Endothelial cell (in vitro differentiated cells): ENCODE measurements around the gene SPAG9. TPM values are rescaled to one million over a fixed set of nuclear protein-coding genes. Genes with fewer than 3 reads are reported as not detected.

Experiments
- DNase-seq: peaks from one replicate; pipeline ENCODE4 v3.0.0; 2021; ENCODE audit warnings: low spot score
- H3K27ac Mint-ChIP-seq: one replicate; pipeline ENCODE4 v1.8.0; 2021; ENCODE audit warnings: mixed read lengths, inconsistent platforms; ENCODE audit not compliant: unreplicated experiment
- H3K27me3 Mint-ChIP-seq: one replicate; pipeline ENCODE4 v1.8.0; 2021; ENCODE audit warnings: mild to moderate bottlenecking, moderate library complexity, mixed read lengths, inconsistent platforms; ENCODE audit not compliant: unreplicated experiment
- H3K36me3 Mint-ChIP-seq: one replicate; pipeline ENCODE4 v1.8.0; 2021; ENCODE audit warnings: mild to moderate bottlenecking, low read depth, mixed read lengths, inconsistent platforms; ENCODE audit not compliant: unreplicated experiment
- H3K4me1 Mint-ChIP-seq: one replicate; pipeline ENCODE4 v1.8.0; 2021; ENCODE audit warnings: mild to moderate bottlenecking, mixed read lengths, inconsistent platforms; ENCODE audit not compliant: unreplicated experiment
- H3K4me3 Mint-ChIP-seq: one replicate; pipeline ENCODE4 v1.8.0; 2021; ENCODE audit warnings: mild to moderate bottlenecking, mixed read lengths, inconsistent platforms; ENCODE audit not compliant: unreplicated experiment
- H3K9me3 Mint-ChIP-seq: one replicate; pipeline ENCODE4 v1.8.0; 2021; ENCODE audit warnings: mixed read lengths, inconsistent platforms; ENCODE audit not compliant: unreplicated experiment
- CTCF ChIP-seq: fragments of 200-600 bp; sonication (generic); IDR thresholded peaks from one replicate; pipeline ENCODE4 v1.5.0; 2021; ENCODE audit warnings: antibody characterized with exemption; ENCODE audit not compliant: unreplicated experiment
- total RNA-seq: library from RNA; stranded (reverse); fragmentation: NEBNext Ultra II Directional; extraction: Animal tissue kit (Norgen Biotek cat#: 25700); gene quantifications from one replicate; pipeline ENCODE4 v1.2.1, GENCODE V29; 2021; ENCODE audit not compliant: unreplicated experiment

Gene SPAG9
- total RNA-seq, 1 donor from 2014 or later: 107 TPM

- TF ChIP-seq CTCF: peak; percentile 38
- H3K9me3 Mint-ChIP-seq: no peaks in the 10 kb centered on the region
- peaks cover 17% of the 10 kb centered on the region for H3K36me3 Mint-ChIP-seq
- H3K27me3 Mint-ChIP-seq: no peaks in the 10 kb centered on the region
- peak; percentile 10 for DNase-seq
- peak overlapping the region; percentile 21 for H3K4me3 Mint-ChIP-seq
- no peak overlapping the region for H3K27ac Mint-ChIP-seq
- peaks cover 2% of the 10 kb centered on the region for H3K4me1 Mint-ChIP-seq
These were observed 119.6 kb downstream of the SPAG9 start for GRCh38 chr17:51000835-51001638.

- no peaks in the 10 kb centered on the region for H3K27me3 Mint-ChIP-seq
- DNase-seq: no peak
- H3K9me3 Mint-ChIP-seq: no peaks in the 10 kb centered on the region
- no peak overlapping the region for H3K4me3 Mint-ChIP-seq
- H3K4me1 Mint-ChIP-seq: no peaks in the 10 kb centered on the region
- peaks cover 24% of the 10 kb centered on the region for H3K36me3 Mint-ChIP-seq
- no peak overlapping the region for H3K27ac Mint-ChIP-seq
- no peak for TF ChIP-seq CTCF
These were observed 125.0 kb downstream of the SPAG9 start for GRCh38 chr17:50995668-50996067.

- no peak for DNase-seq
- no peaks in the 10 kb centered on the region for H3K4me1 Mint-ChIP-seq
- H3K27me3 Mint-ChIP-seq: no peaks in the 10 kb centered on the region
- H3K4me3 Mint-ChIP-seq: peak overlapping the region; percentile 45
- H3K36me3 Mint-ChIP-seq: peaks cover 34% of the 10 kb centered on the region
- TF ChIP-seq CTCF: no peak
- peak overlapping the region; percentile 13 for H3K27ac Mint-ChIP-seq
- no peaks in the 10 kb centered on the region for H3K9me3 Mint-ChIP-seq
These were observed 127.1 kb downstream of the SPAG9 start for GRCh38 chr17:50993544-50993943.

GRCh38 chr17:50989149-50989548 lies 131.5 kb downstream of the SPAG9 start:
- Mint-ChIP-seq H3K9me3 (no peaks in the 10 kb centered on the region), H3K27me3 (no peaks in the 10 kb centered on the region), H3K27ac (no peak overlapping the region), H3K4me3 (no peak overlapping the region), H3K4me1 (no peaks in the 10 kb centered on the region), H3K36me3 (peaks cover 25% of the 10 kb centered on the region)
- DNase-seq: no peak
- no peak for TF ChIP-seq CTCF

GRCh38 chr17:50988427-50988826 lies 132.2 kb downstream of the SPAG9 start:
- no peak overlapping the region for H3K4me3 Mint-ChIP-seq
- no peaks in the 10 kb centered on the region for H3K27me3 Mint-ChIP-seq
- H3K4me1 Mint-ChIP-seq: no peaks in the 10 kb centered on the region
- no peak for TF ChIP-seq CTCF
- H3K9me3 Mint-ChIP-seq: no peaks in the 10 kb centered on the region
- no peak overlapping the region for H3K27ac Mint-ChIP-seq
- no peak for DNase-seq
- H3K36me3 Mint-ChIP-seq: peaks cover 22% of the 10 kb centered on the region
